ENCODE results near the gene SLC44A3. TPM values are rescaled to one million over a fixed set of nuclear protein-coding genes. Genes with fewer than 3 reads are reported as not detected.

Gene SLC44A3
- polyA plus RNA-seq, 3 donors, result not detected

GRCh38 chr1:94909486-94909885 lies 89.3 kb downstream of the SLC44A3 start:
- Histone ChIP-seq H3K4me2 (replicated peaks; ENCODE audit: extremely low read depth, low read length, poor library complexity, severe bottlenecking) (no peak overlapping the region), H2AFZ (ENCODE audit: insufficient read depth, low read depth, low read length, poor library complexity, severe bottlenecking) (no peak overlapping the region), H3K4me1 (ENCODE audit: control insufficient read depth in 1 of 2, insufficient read depth in 2 of 2, low read length in 2 of 2) (no peaks in the 10 kb centered on the region), H4K20me1 (ENCODE audit: insufficient read depth, low read length) (no peaks in the 10 kb centered on the region), H3K9ac (ENCODE audit: insufficient read depth, low read length, poor library complexity, severe bottlenecking) (no peak overlapping the region), H3K9me3 (replicated peaks in 1 of 2; ENCODE audit: control insufficient read depth in 1 of 2, insufficient read depth in 1 of 2, low read length in 2 of 2) (no peaks in the 10 kb centered on the region), H3K79me2 (ENCODE audit: insufficient read depth, low read length) (no peaks in the 10 kb centered on the region), H3K27me3 (ENCODE audit: control insufficient read depth in 2 of 2, insufficient read depth in 2 of 2, low read length in 2 of 2) (no peaks in the 10 kb centered on the region), H3K36me3 (replicated peaks in 1 of 2; ENCODE audit: control insufficient read depth in 1 of 2, insufficient read depth in 2 of 2, low read length in 2 of 2) (no peaks in the 10 kb centered on the region), H3K4me3 (replicated peaks in 1 of 3; ENCODE audit: low read depth in 2 of 3, low read length in 3 of 3) (no peak overlapping the region), H3K27ac (ENCODE audit: low read depth in 1 of 2, low read length in 2 of 2) (no peak overlapping the region)
- no CpG with 5 or more reads among the region's 6 CpGs for WGBS (ENCODE audit: insufficient coverage)
- TF ChIP-seq, protein P1, sequence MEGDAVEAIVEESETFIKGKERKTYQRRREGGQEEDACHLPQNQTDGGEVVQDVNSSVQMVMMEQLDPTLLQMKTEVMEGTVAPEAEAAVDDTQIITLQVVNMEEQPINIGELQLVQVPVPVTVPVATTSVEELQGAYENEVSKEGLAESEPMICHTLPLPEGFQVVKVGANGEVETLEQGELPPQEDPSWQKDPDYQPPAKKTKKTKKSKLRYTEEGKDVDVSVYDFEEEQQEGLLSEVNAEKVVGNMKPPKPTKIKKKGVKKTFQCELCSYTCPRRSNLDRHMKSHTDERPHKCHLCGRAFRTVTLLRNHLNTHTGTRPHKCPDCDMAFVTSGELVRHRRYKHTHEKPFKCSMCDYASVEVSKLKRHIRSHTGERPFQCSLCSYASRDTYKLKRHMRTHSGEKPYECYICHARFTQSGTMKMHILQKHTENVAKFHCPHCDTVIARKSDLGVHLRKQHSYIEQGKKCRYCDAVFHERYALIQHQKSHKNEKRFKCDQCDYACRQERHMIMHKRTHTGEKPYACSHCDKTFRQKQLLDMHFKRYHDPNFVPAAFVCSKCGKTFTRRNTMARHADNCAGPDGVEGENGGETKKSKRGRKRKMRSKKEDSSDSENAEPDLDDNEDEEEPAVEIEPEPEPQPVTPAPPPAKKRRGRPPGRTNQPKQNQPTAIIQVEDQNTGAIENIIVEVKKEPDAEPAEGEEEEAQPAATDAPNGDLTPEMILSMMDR (IDR thresholded peaks at IDR 0.05), result no peak
- Mint-ChIP-seq H3K27ac (no peak overlapping the region), H3K4me1 (no peaks in the 10 kb centered on the region), H3K9me3 (peaks cover 0 to 12% (median 4%) of the 10 kb centered on the region in 7 donors), H3K27me3 (ENCODE audit: low read depth in 3 of 3) (peaks cover 2 to 13% (median 6%) of the 10 kb centered on the region in 3 donors), H3K4me3 (no peak overlapping the region), H3K36me3 (no peaks in the 10 kb centered on the region)
- DNase-seq, result no peak
- intact Hi-C loops (cut with micrococcal nuclease), result no loop called here

GRCh38 chr1:94912263-94913184 lies 92.4 kb downstream of the SLC44A3 start:
- intact Hi-C loops (cut with micrococcal nuclease), result no loop called here

More at GRCh38 chr1:94912263-94913184, 92.4 kb downstream of the SLC44A3 start:
- no peak for DNase-seq
- H3K9me3 ChIP-seq (replicated peaks in 1 of 2; ENCODE audit: control insufficient read depth in 1 of 2, insufficient read depth in 1 of 2, low read length in 2 of 2), result no peaks in the 10 kb centered on the region
- H3K36me3 ChIP-seq (replicated peaks in 1 of 2; ENCODE audit: control insufficient read depth in 1 of 2, insufficient read depth in 2 of 2, low read length in 2 of 2), result no peaks in the 10 kb centered on the region
- no peak overlapping the region for H2AFZ ChIP-seq (ENCODE audit: insufficient read depth, low read depth, low read length, poor library complexity, severe bottlenecking)
- H3K4me3 ChIP-seq (replicated peaks in 1 of 3; ENCODE audit: low read depth in 2 of 3, low read length in 3 of 3), result no peak overlapping the region
- H3K4me3 Mint-ChIP-seq, result no peak overlapping the region
- H3K4me2 ChIP-seq (replicated peaks; ENCODE audit: extremely low read depth, low read length, poor library complexity, severe bottlenecking), result no peak overlapping the region
- no peaks in the 10 kb centered on the region for H3K27me3 ChIP-seq (ENCODE audit: control insufficient read depth in 2 of 2, insufficient read depth in 2 of 2, low read length in 2 of 2)
- no peaks in the 10 kb centered on the region for H3K4me1 ChIP-seq (ENCODE audit: control insufficient read depth in 1 of 2, insufficient read depth in 2 of 2, low read length in 2 of 2)
- no peaks in the 10 kb centered on the region for H3K4me1 Mint-ChIP-seq
- H3K9me3 Mint-ChIP-seq, result peaks cover 0 to 12% (median 4%) of the 10 kb centered on the region in 7 donors
- no peaks in the 10 kb centered on the region for H3K79me2 ChIP-seq (ENCODE audit: insufficient read depth, low read length)
- WGBS (ENCODE audit: insufficient coverage), result 100% methylated on average over 4 of the region's 9 CpGs
- TF ChIP-seq, protein P1 (IDR thresholded peaks at IDR 0.05), result no peak
- H3K27ac Mint-ChIP-seq, result no peak overlapping the region
- H3K9ac ChIP-seq (ENCODE audit: insufficient read depth, low read length, poor library complexity, severe bottlenecking), result no peak overlapping the region
- H3K27ac ChIP-seq (ENCODE audit: low read depth in 1 of 2, low read length in 2 of 2), result no peak overlapping the region
- H4K20me1 ChIP-seq (ENCODE audit: insufficient read depth, low read length), result no peaks in the 10 kb centered on the region
- H3K27me3 Mint-ChIP-seq (ENCODE audit: low read depth in 3 of 3), result peaks cover 3 to 16% (median 6%) of the 10 kb centered on the region in 3 donors
- no peaks in the 10 kb centered on the region for H3K36me3 Mint-ChIP-seq
